NCI-H128 (cell line): ENCODE measurements around the gene BPIFB4.
"Not testable (repeated sequence)": the region's sequence is repeated elsewhere in the genome, so short reads cannot be mapped to it uniquely, and the experiment has no call there.

Source experiments
- DNase-seq: peaks from one replicate; lab custom pipeline; 2025; ENCODE audit not compliant: unreplicated experiment; lab: John Stamatoyannopoulos, UW

The BPIFB4 gene

GRCh38 chr20:33115501-33115900 is 36.1 kb downstream of the BPIFB4 start:
- not testable (repeated sequence) for DNase-seq

- DNase-seq: no peak
Measured at GRCh38 chr20:33119725-33120720, 40.6 kb downstream of the BPIFB4 start.

DNA sequence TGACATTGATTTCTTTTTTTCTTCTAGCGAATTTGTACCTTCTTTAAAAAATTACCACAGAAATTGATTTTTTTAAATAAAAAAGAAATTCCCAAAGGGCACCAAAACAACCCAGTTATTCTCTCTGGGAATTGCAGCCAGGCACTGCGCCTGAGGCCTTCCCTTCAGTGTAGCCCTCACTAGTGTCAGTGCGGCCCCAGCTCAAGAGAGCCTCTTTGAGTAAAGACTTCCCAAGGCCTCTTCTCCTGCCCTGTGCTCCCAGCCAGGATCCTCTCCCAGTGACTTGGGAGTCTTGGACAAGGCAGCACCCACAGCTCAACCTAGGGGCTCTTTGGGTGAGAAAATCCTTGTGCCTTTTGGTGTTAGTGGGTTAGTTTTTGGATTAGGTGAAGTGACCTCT is 41.5 kb downstream of the BPIFB4 start:
- no peak for DNase-seq

DNA sequence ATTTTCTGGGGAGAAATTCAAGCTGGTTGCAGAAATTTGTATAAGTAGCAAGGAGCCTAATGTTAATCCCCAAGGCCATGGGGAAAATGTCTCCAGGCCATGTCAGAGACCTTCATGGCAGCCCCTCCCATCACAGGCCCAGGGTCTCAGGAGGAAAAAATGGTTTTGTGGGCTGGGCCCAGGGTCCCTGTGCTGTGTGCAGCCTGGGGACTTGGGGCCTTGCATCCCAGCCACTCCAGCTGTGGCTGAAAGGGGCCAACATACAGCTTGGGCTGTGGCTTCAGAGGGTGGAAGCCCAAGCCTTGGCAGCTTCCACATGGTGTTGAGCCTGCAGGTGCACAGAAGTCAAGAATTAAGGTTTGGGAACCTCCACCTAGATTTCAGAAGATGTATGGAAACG is 42.9 kb downstream of the BPIFB4 start:
- DNase-seq: not testable (repeated sequence)

GRCh38 chr20:33124261-33124660 is 44.8 kb downstream of the BPIFB4 start:
- DNase-seq: no peak

DNA sequence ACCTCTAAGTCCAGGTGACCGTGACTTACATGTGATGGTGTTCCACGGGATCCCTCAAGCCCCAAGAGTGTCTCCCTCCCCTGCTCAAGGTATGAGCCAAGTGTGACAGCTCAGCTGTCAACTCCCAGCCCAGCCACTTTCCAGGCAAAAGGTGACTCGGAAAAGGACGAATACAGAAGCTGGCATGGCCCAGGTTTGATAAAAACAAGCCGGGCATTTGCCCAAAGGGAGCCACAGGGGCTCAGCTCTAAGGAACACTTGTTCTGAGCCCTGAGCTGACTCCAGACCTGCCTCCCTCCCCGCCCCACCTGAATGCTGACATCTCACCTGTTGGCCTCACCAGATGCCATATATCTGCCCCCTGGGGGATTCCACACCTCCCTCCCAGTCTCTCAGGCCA is 45.6 kb downstream of the BPIFB4 start:
- DNase-seq: no peak

DNA sequence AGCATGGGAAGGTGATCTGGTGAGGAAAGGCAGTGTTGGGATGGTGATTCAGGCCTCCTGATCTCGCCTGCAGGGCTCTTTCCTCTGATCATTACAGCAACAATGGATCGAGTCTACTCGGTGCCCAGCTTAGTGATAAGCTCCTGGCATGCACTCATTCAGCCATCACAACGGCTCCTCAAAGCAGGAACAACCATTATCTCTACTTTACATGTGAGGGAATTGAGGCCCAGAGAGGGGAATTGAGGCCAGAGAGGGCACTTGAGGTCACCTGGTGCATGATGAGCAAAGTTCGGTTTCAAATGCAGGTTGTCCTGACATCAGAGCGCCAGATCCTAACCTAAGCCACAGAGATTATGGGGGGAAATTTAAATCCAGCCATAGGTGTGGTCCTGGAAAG is 46.5 kb downstream of the BPIFB4 start:
- no peak for DNase-seq

DNA sequence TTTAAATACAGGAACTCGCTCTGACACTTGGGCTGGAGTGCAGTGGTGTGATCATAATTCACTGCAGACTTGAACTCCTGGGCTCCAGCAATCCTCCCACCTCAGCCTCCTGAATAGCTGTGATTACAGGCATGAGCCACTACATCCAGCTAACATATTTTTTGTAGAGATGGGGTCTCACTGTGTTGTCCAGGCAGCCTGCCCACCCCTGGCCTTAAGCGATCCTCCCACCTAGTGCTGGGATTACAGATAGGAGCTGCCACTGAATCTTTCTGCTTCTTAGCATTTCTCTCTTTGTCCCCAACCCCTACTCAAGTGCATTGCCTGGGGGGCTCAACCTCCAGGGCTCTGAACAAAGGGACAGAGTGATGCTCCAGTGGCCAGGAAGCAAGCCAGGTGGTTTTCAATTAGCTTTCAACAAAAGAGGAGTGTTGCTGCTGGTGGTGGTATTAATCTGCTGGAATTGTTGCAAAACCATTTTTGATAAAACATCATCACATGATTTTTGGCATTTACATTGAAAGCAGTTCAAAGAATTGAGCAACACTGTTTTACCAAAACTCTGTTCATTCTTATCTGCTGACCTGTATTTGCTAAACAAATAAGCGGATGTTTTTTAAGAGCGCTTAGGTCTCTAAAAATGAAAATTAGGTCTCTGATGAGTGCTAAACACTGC is 48.1 kb downstream of the BPIFB4 start:
- DNase-seq: no peak

DNA sequence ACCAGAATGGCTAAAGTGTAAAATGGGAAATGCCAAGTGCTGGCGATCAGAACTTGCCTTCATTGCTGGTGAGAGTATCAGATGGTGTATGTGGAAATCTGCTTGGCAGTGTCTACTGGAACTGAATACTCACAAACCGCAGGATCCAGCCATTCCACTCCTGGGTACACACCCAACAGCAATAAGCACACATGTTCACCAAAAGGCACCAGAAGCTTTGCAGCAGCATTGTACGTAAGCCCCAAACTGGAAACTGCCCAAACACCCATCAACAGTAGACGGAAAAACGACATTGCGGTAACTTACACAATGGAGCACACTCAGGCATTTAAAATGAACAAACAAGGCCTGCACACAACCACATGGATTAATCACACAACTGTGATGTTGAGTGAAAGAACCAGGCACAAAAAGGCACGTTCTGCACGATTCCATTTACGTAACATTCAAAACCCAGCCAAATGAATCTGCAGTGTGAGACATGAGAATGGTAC is 51.2 kb downstream of the BPIFB4 start:
- no peak for DNase-seq

DNA sequence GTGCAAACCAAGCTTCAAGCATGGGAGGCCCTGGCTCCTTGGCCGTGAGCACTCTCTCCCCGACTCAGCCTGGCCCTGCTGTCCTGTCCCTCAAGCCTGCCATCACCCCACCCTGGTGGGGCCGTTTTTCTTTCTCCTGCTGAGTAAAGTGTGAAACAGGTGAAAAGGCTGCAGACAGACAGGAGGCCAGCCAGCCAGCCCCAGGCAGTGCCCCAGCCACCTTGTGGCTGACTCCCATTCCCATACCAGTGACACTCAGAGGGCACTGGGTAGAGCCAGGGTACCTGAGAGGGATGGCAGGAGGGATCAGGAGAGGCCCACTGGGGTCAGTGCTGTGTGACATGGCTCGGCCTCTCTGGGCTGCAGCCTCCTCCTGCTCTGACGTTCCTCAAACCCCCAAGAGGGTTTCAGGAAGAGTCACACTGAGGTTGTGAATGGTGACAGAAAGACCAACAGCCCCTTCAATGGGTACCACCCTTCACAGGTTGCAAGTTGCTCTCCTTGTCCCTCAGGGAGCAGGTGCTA is 52.6 kb downstream of the BPIFB4 start:
- DNase-seq: no peak

- no peak for DNase-seq
Measured at GRCh38 chr20:33132513-33133372, 53.3 kb downstream of the BPIFB4 start.

GRCh38 chr20:33133373-33133941 is 54.0 kb downstream of the BPIFB4 start:
- DNase-seq: no peak

GRCh38 chr20:33137195-33137594 is 57.8 kb downstream of the BPIFB4 start:
- DNase-seq: no peak

- no peak for DNase-seq
Measured at GRCh38 chr20:33139467-33139866, 60.0 kb downstream of the BPIFB4 start.

- DNase-seq: no peak
Measured at GRCh38 chr20:33145521-33145920, 66.1 kb downstream of the BPIFB4 start.

- no peak for DNase-seq
Measured at GRCh38 chr20:33147299-33147698, 67.9 kb downstream of the BPIFB4 start.

DNA sequence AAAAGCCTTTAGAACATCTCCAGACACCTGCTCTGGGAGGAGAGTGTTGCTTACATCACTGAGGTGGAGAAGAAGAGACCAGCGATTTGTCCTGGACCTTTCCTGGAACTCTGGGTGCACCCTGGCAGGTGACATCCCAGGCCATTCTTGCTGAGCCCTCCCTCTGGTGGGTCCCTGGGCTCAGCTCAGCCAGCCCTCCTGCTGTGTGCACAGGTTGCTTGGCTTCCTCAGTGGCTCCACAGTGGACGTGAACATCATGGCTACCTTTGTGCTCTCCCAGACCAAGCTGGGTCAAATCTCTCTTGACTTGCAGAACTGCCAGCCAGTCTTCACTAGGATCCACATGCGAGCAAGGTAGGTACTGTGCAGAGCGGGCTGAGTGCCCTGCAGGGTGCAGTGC is 68.6 kb downstream of the BPIFB4 start:
- no peak for DNase-seq

GRCh38 chr20:33154252-33154651 is 74.8 kb downstream of the BPIFB4 start:
- no peak for DNase-seq

- no peak for DNase-seq
Measured at GRCh38 chr20:33158637-33159385, 79.4 kb downstream of the BPIFB4 start.

DNA sequence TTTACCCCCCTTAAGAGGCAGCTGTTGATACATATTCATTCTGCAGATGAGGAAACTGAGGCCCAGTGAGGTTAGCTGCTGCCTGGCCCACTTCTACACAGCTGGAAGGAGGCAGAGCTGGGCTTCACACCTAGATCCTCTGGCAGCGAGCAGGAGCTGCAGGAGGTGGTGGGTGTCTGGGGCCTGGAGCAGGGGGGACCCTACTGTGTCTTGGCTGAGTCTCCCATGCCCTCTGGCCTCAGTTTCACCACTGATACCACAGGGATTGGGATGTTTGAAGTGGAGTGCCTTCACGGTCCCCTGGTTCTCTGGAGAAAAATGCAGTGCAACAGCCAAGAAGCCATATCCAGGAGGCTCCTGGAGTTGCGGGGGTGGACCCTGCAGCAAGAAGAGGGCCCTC is 80.3 kb downstream of the BPIFB4 start:
- no peak for DNase-seq
